ENCODE measurements around the gene ACTA1.

Gene ACTA1

GRCh38 chr1:229440851-229441537 lies 7.1 kb upstream of the ACTA1 start:
- no peak overlapping the region for H3K4me3 ChIP-seq (ENCODE audit: low read length)
- TF ChIP-seq CTCF (conservative IDR thresholded peaks at IDR 0.05; ENCODE audit: low read length): no peak
- peak; percentile 42 for DNase-seq (ENCODE audit: low read depth)

GRCh38 chr1:229438021-229438420 lies 4.1 kb upstream of the ACTA1 start:
- no peak for DNase-seq (ENCODE audit: low read depth)
- TF ChIP-seq CTCF (conservative IDR thresholded peaks at IDR 0.05; ENCODE audit: low read length): no peak
- H3K4me3 ChIP-seq (ENCODE audit: low read length): no peak overlapping the region

GRCh38 chr1:229437443-229437842 lies 3.5 kb upstream of the ACTA1 start:
- TF ChIP-seq CTCF (conservative IDR thresholded peaks at IDR 0.05; ENCODE audit: low read length): no peak
- DNase-seq (ENCODE audit: low read depth): peak; percentile 31
- H3K4me3 ChIP-seq (ENCODE audit: low read length): no peak overlapping the region

- no peak overlapping the region for H3K4me3 ChIP-seq (ENCODE audit: low read length)
- DNase-seq (ENCODE audit: low read depth): no peak
- TF ChIP-seq CTCF (conservative IDR thresholded peaks at IDR 0.05; ENCODE audit: low read length): no peak
Observed at GRCh38 chr1:229436201-229436600, 2.3 kb upstream of the ACTA1 start.

- DNase-seq (ENCODE audit: low read depth): no peak
- no peak for TF ChIP-seq CTCF (conservative IDR thresholded peaks at IDR 0.05; ENCODE audit: low read length)
- H3K4me3 ChIP-seq (ENCODE audit: low read length): no peak overlapping the region
Observed at GRCh38 chr1:229434641-229435051, 752 bp upstream of the ACTA1 start.

- TF ChIP-seq CTCF (conservative IDR thresholded peaks at IDR 0.05; ENCODE audit: low read length): no peak
- no peak for DNase-seq (ENCODE audit: low read depth)
- H3K4me3 ChIP-seq (ENCODE audit: low read length): no peak overlapping the region
Observed at GRCh38 chr1:229433364-229434004, 410 bp downstream of the ACTA1 start.

GRCh38 chr1:229432905-229433304 lies 989 bp downstream of the ACTA1 start:
- no peak for TF ChIP-seq CTCF (conservative IDR thresholded peaks at IDR 0.05; ENCODE audit: low read length)
- DNase-seq (ENCODE audit: low read depth): no peak
- H3K4me3 ChIP-seq (ENCODE audit: low read length): no peak overlapping the region
